Nephron (organoid): Measurements from ENCODE around the gene BET1L.
"Not testable (repeated sequence)": the region's sequence is repeated elsewhere in the genome, so short reads cannot be mapped to it uniquely, and the experiment has no call there.

Source experiments
- H3K27ac Mint-ChIP-seq, 3 experiments: 2 replicates each; pipeline ENCODE4 v1.8.0; 2020; ENCODE audit warnings: mixed read lengths in 3 of 3, mild to moderate bottlenecking in 2 of 3, moderate library complexity in 1 of 3
- H3K27me3 Mint-ChIP-seq: 2 replicates; pipeline ENCODE4 v1.8.0; 2021; ENCODE audit warnings: low read depth, mild to moderate bottlenecking, moderate library complexity, mixed read lengths
- H3K36me3 Mint-ChIP-seq: 2 replicates; pipeline ENCODE4 v1.8.0; 2020; ENCODE audit warnings: low read depth, mixed read lengths
- H3K4me1 Mint-ChIP-seq: 2 replicates; pipeline ENCODE4 v1.8.0; 2020; ENCODE audit warnings: mixed read lengths
- H3K4me3 Mint-ChIP-seq, 3 experiments: 2 replicates each; pipeline ENCODE4 v1.8.0; 2020; ENCODE audit warnings: mild to moderate bottlenecking in 3 of 3, mixed read lengths in 3 of 3, moderate library complexity in 2 of 3
- H3K9me3 Mint-ChIP-seq: 2 replicates; pipeline ENCODE4 v1.8.0; 2020; ENCODE audit warnings: mixed read lengths
- CTCF ChIP-seq, 3 experiments: fragments of 200-600 bp; sonication (generic); IDR thresholded peaks; one replicate each; pipeline ENCODE4 v1.5.0; 2021; ENCODE audit warnings: antibody characterized with exemption in 3 of 3; ENCODE audit not compliant: unreplicated experiment in 3 of 3

The BET1L gene

GRCh38 chr11:191490-192478 lies 15.4 kb downstream of the BET1L start:
- H3K27ac Mint-ChIP-seq, H3K4me3 Mint-ChIP-seq, H3K4me1 Mint-ChIP-seq, H3K9me3 Mint-ChIP-seq, H3K36me3 Mint-ChIP-seq, H3K27me3 Mint-ChIP-seq: not testable (repeated sequence)
- TF ChIP-seq CTCF (IDR thresholded peaks at IDR 0.05; ENCODE audit: unreplicated experiment in 3 of 3): peak in 2 of 3 experiments; percentile 23 to 25

- H3K27me3 Mint-ChIP-seq, H3K9me3 Mint-ChIP-seq, H3K4me3 Mint-ChIP-seq, H3K36me3 Mint-ChIP-seq, H3K4me1 Mint-ChIP-seq, H3K27ac Mint-ChIP-seq: not testable (repeated sequence)
These were observed 16.7 kb downstream of the BET1L start for GRCh38 chr11:190546-190945.

- not testable (repeated sequence) for H3K36me3 Mint-ChIP-seq, H3K9me3 Mint-ChIP-seq, H3K27me3 Mint-ChIP-seq, H3K4me3 Mint-ChIP-seq, H3K4me1 Mint-ChIP-seq, H3K27ac Mint-ChIP-seq
These were observed 17.3 kb downstream of the BET1L start for GRCh38 chr11:189843-190311.

- not testable (repeated sequence) for H3K9me3 Mint-ChIP-seq, H3K4me3 Mint-ChIP-seq, H3K27me3 Mint-ChIP-seq, H3K27ac Mint-ChIP-seq, H3K36me3 Mint-ChIP-seq, H3K4me1 Mint-ChIP-seq
These were observed 17.9 kb downstream of the BET1L start for GRCh38 chr11:189200-189783.

GRCh38 chr11:180242-180641 lies 27.0 kb downstream of the BET1L start:
- H3K36me3 Mint-ChIP-seq, H3K4me1 Mint-ChIP-seq, H3K27ac Mint-ChIP-seq, H3K9me3 Mint-ChIP-seq, H3K27me3 Mint-ChIP-seq, H3K4me3 Mint-ChIP-seq: not testable (repeated sequence)
- TF ChIP-seq CTCF (IDR thresholded peaks at IDR 0.05; ENCODE audit: unreplicated experiment in 3 of 3): peak in 2 of 3 experiments; percentile 17 to 19
